ENCODE measurements around the gene CHCHD3. TPM values are rescaled to one million over a fixed set of nuclear protein-coding genes. Genes with fewer than 3 reads are reported as not detected.
A peak's percentile ranks its signal among the peaks of the same experiment; 100 is the strongest.

The CHCHD3 gene
- total and polyA plus RNA-seq, 9 of the 15 experiments (the other 6 are each of a cell fraction or from before 2014, with no cell fraction given): 66.2 to 279 (median 204) TPM

- TF ChIP-seq CHD7 (IDR thresholded peaks at IDR 0.05; ENCODE audit: low read depth, low read length): peak; percentile 55
- TF ChIP-seq POLR2AphosphoS2 (IDR thresholded peaks at IDR 0.05; ENCODE audit: low read length): no peak
- no peak for TF ChIP-seq ZBTB5 (IDR thresholded peaks at IDR 0.05)
- no peak for TF ChIP-seq HIVEP1 (CRISPR knock-in tag; IDR thresholded peaks at IDR 0.05)
Observed at GRCh38 chr7:132846086-132846485, 235.8 kb downstream of the CHCHD3 start (continued).

Data from K562 (cell line).